ENCODE data around the gene KCNMA1. TPM values are rescaled to one million over a fixed set of nuclear protein-coding genes. Genes with fewer than 3 reads are reported as not detected.
"Not testable (repeated sequence)": the region's sequence is repeated elsewhere in the genome, so short reads cannot be mapped to it uniquely, and the experiment has no call there.

KCNMA1 gene
- polyA plus RNA-seq, 3 donors = 3.1 to 4.1 (median 3.9) TPM

DNA sequence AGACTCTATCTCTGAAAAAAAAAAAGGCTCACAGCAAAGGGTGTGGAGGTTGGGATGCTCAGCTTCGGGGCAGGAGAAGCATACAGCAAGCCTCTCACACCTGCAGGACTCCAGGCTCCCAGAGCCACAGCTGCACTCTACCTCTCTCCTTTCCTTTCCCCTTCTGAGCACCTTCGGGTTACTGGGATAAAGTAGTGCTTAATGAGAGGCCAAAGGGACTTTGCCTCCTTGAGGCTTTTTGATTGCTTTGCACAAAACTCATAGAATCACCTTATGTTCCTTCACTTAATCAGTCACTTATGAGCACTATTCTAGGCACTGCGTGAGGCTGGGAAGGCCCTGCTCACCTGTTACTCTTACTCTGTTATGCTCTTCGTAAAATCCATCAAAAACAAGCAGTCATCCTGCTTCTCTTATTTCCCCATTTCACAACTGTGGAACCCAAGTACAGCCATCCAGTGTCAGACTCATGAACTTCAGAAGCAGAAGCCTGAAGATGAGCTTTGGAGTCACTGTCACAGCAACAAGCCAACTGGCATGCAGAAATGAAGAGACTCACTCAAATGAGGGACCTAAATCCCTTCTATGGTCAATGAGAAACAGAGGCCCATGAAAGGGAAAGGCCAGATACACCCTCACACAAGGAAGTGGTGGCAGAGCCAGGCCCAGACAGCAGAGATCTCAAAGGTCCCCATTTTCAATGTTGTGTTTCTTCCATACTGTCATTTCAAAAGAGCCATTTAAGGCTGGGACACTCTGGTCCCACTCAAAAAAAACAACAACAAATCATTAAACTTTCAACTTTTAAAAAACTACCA lies 205.4 kb downstream of the KCNMA1 start:
- no peak for DNase-seq (ENCODE audit: low read depth in 3 of 3, low spot score in 2 of 3)

DNA sequence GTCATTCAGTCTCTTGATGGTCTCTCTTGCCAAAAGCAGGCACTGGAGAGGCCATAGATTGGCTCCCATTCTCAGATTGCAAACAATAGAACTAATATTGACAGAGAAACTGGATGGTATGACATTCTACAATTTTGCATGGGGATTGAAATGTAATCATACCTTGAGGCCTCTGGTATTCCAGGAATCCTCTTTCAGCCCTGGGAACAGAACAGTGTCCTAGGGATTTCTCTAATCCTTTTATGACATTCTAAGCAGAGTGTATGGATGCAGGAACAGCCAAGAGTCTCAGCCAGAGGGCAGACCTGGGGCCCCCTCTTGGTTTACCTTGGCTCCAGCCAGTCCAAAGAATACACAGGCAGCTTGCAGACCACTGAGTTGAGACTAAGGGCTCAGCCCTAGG lies 206.4 kb downstream of the KCNMA1 start:
- no peak for DNase-seq (ENCODE audit: low read depth in 3 of 3, low spot score in 2 of 3)

DNA sequence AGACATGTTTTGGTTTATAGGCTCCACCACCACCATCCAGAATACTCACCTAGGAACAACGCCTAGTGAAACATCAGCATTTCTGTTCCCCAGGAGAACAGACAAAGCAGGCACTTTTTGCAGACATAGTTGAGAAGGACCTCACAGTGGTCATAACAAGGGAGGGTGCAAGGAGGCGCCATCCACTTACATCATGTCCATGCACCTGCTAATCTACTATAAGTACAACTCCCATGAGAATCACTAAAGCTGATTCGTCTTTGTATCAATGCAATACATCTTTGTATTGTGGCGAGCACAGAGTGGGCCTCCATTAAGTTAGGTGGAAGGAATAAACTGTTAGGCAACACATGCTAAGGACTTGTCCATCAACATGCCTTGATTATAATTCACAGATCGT lies 207.1 kb downstream of the KCNMA1 start:
- DNase-seq (ENCODE audit: low read depth in 3 of 3, low spot score in 2 of 3) = no peak

DNA sequence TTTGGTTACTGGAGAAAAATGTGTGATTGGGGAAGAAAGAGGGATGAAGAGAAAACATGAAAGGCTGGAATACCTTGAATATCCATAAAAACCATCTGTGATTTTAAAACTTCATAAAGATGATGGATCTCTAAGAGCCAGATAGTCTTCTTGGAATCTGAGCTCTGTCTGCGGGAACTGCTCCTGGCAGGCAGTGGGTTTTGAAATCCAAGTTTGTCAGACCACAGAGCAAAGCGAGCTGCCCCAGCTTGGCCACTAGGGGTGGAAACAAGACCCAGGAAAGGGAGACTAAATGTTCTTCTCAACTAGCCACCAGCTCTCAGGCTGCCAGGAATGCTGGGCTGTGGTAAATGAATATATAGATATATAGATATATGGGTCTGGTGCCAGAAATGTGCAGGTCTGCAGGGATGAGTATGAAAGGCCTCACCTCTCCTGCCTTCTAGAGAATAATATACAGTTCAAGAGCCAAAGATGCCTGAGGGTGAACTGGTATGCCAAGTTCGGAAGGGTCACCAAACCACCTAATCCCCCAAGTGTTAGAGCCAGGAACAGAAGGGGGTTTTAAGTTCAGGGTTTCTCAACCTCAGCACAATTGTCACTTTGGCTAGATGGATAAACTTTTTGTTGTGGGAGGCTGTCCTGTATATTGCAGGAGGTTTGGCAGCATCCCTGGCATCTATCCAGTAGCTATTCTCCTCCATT lies 208.8 kb downstream of the KCNMA1 start:
- DNase-seq (ENCODE audit: low read depth in 3 of 3, low spot score in 2 of 3) = no peak

DNA sequence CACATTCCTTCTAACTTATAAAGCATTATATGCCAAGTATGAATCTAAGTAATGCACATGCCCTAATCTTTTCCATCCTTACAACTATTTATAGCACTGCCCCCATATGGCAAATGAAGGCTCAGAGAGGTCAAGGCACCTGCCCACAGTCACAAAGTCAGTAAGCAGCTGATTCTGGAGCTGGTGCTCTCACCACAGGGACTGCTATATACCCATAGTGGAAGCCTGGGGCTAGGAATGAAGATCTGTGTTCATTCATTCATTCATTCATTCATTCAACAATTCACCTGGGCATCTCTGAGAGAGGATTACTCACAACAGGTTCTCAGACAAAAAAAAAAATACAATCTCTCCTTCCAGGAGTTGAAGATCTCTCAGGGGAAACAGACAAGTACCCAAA lies 213.4 kb downstream of the KCNMA1 start:
- no peak for DNase-seq (ENCODE audit: low read depth in 3 of 3, low spot score in 2 of 3)

DNA sequence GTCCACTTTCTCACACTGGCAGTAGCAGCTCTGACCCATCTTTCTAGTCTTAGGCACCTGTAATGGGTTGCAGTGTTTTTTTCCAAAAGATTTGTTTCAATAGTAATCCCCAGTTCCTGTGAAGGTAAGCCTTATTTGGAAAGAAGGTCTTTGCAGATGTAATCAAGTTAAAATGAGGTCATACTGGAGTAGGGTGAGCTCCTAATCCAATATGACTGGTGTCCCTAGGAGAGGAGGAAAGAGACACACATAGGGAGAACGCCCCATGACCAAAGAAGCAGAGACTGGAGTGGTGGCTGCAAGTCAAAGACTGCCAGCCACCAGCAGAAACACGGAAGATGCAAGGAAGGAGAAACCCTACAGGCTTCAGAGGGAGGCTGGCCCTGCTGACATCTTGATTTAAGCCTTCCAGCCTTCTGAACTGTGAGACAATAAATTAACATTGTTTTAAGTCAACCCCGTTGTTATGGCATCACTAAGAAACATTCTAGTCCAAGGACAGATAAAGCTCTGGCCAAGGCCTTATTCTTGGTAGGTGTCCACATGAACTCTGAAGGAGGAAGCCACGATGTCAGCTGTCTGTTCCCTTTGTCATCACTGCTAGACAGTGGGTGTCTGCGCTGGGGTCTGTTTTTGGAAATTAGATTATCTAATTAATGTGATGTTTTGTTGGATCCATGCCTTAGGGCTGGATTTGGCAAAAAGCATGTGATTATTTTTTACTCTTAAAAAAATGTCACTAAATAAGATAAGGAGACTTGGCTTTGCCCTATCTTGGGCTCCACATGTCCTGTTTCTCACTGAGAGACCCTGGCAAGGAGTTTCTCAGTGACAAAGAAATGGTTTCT lies 214.9 kb downstream of the KCNMA1 start:
- DNase-seq (ENCODE audit: low read depth in 3 of 3, low spot score in 2 of 3) = peak in 1 of 3 donors; percentile 10

DNA sequence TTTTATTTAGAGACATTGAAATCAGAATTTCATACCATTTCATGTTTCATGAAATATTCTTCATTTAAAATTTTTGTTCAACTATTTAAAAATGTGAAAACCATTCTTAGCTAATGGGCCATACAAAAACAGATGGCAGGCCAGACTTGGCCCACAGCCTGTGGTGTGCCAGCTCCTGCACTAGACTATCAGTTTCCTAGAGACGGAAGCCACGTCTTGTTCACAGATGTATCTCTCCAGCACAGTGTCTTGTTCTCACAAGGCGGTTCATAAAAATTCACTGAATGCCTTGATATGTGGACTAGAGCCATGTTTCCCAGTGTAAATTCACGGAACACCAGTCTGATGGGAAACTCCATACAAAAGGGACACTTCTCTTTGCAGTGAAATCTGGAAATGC lies 216.0 kb downstream of the KCNMA1 start:
- no peak for DNase-seq (ENCODE audit: low read depth in 3 of 3, low spot score in 2 of 3)

DNA sequence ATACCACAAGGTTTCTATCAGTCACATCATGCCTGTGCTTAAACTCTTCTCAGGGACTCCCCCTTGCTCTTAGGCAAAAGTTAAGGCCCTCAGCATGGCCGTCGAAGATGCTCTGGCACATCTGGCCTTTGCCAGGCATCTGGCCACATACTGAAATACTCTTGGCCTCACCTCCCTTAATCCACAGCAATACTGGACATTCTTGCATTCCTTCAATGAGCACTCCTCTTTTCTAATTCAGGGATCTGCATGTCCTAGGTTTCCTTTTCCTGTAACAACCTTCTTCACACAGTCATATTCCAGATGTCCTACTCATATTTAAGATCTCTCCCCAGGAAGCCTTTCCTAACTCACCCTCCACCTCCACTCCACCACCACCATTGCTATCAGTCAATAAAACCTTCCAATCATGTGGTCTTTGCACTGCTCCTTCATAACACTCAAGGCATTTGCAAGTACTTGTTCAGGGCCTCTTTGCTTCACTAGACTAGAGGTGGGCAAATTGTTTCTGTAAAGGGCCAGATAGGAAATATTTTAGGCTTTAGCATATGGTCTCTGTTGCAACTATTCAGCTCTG lies 216.6 kb downstream of the KCNMA1 start:
- DNase-seq (ENCODE audit: low read depth in 3 of 3, low spot score in 2 of 3) = no peak

DNA sequence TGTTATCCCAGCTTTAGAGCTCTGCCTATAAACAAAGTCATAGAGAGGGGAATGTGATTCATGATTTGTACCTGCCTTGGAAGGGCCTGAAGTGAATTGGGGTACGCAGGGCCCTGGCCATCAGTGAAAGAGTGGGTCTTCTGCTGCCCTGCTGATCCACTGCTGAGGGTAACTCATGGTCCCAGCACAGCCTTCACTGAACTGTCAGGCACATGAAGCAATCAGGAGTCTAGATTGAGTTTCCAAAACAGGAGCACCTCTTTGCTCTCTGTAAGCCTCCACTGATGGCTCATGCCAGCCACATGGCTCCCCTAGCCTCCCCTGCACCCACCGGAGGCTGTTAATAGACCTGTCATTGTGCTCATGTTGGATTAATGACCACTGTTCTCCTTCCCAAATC lies 217.6 kb downstream of the KCNMA1 start:
- no peak for DNase-seq (ENCODE audit: low read depth in 3 of 3, low spot score in 2 of 3)

DNA sequence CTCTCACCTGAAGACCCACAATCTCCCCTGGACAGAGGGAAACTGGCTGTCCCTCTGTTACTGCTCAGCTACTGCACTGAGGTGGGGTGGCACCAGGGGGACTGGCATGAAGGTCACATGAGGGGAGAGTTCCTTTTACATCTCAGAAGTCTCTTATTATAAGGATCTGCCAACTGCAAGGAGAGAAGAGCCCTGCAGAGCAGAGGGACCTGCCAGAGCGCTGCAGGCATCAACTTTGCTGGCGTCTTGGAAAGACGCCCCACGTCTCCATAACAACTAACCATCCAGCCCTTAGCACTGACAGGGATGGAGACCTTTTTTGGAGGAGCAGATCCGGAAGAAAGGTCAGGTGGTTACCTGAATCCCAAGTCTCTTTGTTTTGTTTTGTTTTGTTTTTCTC lies 218.6 kb downstream of the KCNMA1 start:
- no peak for DNase-seq (ENCODE audit: low read depth in 3 of 3, low spot score in 2 of 3)

DNA sequence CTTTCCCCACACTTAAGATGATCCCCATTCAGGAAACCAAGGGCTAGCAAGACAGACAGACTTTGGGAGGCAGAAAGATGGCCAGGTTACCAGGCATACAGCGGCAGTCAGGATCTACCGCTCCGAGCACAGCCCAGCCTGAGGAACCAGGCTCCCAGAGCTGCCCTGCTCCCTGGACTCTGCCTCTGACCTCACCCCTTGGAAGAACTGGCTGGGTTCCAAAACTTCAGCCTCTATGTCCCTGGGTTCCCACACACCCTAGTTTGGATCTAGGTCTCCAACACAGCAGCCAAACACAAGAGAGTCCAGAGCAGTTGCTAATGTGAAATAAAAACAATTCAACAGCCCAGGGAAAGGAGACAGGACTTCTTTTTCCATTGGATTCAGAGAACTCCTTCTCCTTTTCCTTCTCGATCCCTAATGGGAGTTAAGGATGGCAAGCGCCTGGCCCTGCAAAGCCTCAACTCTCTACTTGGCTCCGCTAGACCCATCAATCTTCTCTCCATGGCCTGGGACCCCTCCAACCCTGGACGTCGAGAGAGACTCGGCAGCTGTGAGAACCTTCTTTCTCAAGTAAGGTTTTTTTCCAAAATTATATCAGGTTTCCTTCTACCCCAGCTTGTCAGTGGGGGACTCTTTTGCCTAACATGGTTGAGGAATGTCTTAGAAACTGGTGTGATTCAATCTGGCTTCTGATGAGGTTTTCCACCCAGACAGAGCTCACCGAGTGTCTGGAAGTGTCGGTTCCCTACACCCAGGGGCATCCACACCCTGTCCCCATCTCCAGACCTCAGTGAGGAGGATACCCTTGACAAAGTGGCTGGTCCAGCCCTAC lies 219.6 kb downstream of the KCNMA1 start:
- no peak for DNase-seq (ENCODE audit: low read depth in 3 of 3, low spot score in 2 of 3)

DNA sequence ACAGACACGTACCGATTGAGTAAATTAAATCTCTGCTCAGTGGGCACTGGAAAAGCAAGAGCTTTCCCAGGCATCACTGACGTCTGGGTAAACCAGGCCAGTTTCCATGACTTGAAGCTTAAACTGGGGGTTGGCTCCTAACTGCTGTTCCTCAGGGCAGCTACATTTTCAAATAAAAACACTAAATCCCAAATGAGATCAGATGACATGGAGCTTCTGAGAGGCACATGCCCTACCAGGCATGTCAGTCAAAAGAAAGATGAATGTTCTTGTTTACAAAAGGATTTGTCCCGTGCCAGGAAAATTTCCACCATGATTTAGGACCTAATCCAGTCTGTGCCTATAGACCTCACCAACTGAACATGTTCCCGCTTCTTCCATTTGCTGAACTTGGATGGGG lies 220.2 kb downstream of the KCNMA1 start:
- DNase-seq (ENCODE audit: low read depth in 3 of 3, low spot score in 2 of 3) = no peak

DNA sequence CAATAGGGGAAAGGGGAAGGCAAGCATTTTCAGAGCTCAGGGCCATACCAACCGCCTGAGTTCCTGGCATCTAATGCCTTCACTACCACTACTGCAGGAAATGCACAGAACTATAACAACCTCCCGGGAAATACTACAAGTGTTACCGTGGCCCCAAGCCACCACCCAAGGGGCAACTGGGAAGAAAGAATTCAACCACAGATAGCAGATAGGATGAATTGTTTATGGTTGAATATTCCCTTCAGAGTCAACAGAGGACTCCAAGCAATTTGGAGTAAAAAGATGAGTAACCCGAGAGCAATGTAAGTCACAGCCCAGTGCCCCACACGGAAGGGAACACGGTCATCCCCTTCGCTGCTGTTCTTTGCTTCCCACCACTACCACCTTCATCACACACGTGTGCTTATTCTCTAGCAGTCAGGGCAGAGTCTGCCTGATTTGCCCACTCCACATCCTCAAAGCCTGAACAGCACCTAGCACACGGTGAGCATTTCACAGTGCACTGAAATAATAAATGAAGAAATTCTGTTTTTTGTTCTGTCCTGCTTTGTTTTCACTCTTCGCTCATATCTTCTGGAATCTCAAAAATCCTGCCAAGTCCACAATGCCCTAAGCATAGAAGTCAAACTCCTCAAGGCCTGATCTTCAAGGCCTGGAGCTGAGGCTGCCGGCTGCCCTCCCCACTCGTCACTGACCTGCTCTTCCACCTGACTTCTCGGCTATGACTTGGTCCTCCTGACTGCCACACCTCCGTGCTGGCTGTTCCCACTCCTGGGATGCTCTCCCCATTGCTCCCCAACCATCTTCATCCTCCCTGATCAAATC lies 221.1 kb downstream of the KCNMA1 start:
- no peak for DNase-seq (ENCODE audit: low read depth in 3 of 3, low spot score in 2 of 3)

DNA sequence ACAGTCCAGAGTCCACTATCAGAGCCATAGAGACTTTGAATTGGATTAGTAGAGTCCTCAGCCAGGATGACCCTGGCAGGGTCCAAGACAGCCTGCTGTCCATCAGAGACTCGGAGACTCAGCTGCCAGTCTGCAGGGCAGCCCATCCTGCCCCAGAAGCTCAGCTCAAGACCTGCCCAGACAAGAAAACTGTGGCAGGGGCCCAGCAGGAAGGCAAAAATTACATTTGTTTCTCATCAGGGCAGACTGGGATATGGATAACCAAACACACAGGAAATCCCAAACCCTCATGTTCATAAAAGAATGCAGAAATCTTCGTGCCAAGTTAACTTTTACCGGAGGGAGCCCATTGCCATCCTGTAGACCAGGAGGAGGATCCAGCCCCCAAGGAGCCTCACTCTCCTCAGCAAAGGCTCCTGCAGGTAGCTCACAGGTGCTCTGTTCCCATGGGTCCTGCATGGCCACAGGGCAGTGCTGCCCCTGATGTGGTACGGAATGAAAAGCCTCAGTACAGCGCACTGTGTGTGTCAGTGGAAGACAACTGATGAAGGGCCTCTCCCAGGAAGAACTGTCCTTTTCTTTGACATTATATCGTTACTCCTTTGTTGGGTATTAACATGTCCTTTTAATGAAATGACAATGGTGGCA lies 222.2 kb downstream of the KCNMA1 start:
- no peak for DNase-seq (ENCODE audit: low read depth in 3 of 3, low spot score in 2 of 3)

DNA sequence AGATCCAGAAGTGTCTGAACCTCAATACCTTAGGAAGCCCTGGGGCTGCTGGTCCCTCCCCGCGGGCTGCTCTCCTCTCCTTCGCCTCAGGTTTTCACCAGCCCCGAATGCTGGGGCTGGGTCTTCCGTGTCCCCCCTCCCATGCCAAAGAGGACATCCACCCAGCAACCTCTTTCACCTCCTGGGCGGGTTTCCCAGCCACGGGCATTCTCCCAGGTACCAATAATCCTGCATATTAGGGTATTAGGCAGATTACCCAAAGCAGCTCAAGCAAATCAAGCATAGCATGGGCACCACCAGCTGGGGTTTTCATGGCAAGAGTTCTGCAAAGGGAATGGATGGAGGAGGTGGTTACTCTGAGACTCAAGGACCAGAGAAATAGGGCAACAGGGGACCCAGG lies 224.4 kb downstream of the KCNMA1 start:
- DNase-seq (ENCODE audit: low read depth in 3 of 3, low spot score in 2 of 3) = no peak

DNA sequence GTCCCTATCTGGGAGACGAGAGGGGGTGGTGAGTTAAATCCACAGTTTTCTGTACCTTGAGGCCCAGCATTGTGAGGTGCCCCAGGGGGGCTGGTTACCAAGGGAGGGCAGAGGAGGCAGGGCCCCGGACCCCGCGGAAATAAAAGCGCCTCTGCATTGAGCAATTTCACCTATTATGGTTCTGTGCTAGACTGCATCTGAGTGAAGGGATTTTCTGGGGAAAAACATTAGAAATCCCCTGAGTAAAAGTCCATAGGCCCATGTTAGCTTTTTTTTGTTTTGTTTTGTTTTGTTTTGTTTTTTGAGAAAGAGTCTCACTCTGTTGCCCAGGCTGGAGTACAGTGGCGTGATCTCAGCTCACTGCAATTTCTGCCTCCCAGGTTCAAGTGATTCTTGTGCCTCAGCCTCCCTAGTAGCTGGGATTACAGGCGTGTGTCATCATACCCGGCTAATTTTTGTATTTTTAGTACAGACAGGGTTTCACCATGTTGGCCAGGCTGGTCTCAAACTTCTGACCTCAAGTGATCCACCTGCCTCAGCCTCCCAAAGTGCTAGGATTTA lies 225.0 kb downstream of the KCNMA1 start:
- DNase-seq (ENCODE audit: low read depth in 3 of 3, low spot score in 2 of 3) = not testable (repeated sequence)

DNA sequence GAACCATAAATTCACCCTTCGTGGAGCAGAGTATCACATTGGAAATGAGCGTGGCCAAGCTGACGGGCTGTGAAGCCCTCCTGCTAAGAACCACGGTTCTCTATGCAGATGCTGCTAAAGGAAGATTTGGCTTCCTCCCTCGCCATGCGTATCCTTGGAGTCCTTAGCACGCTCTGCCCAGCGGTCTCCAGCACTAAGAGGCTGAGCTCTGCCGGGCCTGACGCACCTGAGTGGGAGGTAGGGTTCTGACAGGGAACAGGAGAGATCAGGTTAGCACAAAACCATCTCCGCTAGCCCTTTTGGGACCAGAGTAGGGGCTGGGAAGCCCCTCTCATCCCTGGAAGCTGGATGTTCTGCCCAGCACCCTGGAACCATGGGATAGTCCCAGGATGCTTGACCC lies 225.8 kb downstream of the KCNMA1 start:
- no peak for DNase-seq (ENCODE audit: low read depth in 3 of 3, low spot score in 2 of 3)

DNA sequence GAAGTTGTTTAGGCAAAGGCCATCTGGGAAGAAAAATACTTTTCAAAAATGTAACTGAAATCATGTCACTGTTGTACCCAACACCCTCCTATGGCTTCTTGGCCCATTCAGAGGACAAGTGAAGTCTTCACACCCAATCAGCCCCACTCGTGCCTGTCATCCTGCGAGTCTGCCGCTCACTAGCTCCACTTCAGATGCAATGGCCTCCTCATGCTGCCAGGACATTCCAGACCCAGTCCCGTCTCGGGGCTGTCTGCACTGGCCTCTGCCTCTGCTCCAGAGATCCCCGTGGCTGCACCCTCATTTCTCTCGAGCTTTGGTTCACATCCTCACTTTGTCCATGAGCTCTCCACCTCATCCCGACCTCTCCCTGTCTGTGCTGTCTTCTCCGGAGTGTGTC lies 227.1 kb downstream of the KCNMA1 start:
- no peak for DNase-seq (ENCODE audit: low read depth in 3 of 3, low spot score in 2 of 3)
